Epithelial cell of proximal tubule (primary cell): Measurements from ENCODE around the gene PLS3. TPM values are rescaled to one million over a fixed set of nuclear protein-coding genes. Genes with fewer than 3 reads are reported as not detected.
"Not testable (repeated sequence)": the region's sequence is repeated elsewhere in the genome, so short reads cannot be mapped to it uniquely, and the experiment has no call there.

Experiments used
- DNase-seq: peaks from one replicate; pipeline ENCODE4 v3.0.0-alpha.2; 2011; ENCODE audit warnings: low read depth
- H3K4me3 ChIP-seq: 2 replicates; pipeline ENCODE4 v1.5.1; 2011; ENCODE audit warnings: low read depth, mild to moderate bottlenecking, low read length
- total RNA-seq: library from RNA; depleted of rRNA; stranded (reverse); fragments of >200 nt; gene quantifications from 2 replicates; pipeline ENCODE4 v1.2.3, GENCODE V29; 2015
- TF ChIP-seq, protein P1 (sequence below): conservative IDR thresholded peaks from 2 replicates; pipeline ENCODE4 v1.5.1; 2012; ENCODE audit warnings: low read depth, mild to moderate bottlenecking, low read length

PLS3 gene
- total RNA-seq, 1 donor from 2014 or later = 133 TPM

DNA sequence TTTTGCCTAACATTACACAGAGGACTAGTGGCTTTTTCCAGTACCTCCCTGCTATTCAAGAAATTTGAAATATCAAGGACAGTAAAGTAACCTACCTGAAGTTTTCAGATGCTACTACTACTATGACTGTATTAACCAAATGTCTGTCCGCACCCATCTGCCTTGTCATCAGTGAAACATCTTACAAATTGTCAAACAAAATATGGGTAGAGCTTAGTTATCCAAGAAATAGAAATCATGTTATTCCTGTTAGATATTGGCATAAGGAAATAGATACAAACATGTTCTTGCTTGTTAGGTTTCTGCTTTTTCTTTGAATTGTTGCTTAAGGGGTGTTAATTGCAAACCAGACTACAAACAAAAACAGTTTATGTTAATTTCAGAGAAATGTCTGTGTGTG, 63.9 kb downstream of the PLS3 start:
- DNase-seq = no peak
- no peak overlapping the region for H3K4me3 ChIP-seq
- TF ChIP-seq, protein P1, sequence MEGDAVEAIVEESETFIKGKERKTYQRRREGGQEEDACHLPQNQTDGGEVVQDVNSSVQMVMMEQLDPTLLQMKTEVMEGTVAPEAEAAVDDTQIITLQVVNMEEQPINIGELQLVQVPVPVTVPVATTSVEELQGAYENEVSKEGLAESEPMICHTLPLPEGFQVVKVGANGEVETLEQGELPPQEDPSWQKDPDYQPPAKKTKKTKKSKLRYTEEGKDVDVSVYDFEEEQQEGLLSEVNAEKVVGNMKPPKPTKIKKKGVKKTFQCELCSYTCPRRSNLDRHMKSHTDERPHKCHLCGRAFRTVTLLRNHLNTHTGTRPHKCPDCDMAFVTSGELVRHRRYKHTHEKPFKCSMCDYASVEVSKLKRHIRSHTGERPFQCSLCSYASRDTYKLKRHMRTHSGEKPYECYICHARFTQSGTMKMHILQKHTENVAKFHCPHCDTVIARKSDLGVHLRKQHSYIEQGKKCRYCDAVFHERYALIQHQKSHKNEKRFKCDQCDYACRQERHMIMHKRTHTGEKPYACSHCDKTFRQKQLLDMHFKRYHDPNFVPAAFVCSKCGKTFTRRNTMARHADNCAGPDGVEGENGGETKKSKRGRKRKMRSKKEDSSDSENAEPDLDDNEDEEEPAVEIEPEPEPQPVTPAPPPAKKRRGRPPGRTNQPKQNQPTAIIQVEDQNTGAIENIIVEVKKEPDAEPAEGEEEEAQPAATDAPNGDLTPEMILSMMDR = no peak

DNA sequence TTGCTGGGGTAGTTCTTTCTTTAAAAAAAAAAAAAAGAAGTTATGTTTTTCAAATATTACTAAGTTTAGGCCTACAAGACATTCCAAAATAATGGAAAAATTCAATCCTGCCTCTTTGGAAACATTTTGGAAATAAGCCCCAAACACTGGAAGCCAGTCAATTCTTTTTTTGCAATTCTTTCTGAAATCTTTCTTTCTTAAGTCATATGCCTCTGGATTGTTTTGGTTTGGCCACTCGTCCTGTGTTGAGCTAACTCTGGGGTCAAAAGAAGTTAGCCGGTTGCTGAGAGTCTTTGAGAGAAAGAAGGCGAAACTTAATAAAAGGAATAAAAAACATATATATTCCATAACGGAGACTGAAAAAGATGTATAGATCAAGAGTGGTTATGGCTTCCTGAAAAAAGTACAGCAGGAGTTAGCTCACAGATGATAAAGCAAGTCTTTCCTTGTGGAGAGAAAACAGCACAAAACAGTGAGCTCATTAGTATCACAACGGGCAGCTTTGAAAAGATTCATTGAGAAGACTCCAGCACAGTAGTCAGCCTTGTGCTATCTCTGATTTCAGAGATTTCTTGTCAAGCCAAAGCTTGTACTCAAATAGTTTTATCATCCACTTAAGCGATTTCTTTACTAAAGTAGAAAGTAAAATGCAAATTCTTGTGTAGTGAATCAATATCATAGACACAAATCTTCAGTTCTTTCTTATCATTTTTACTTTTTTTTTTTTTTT, 64.8 kb downstream of the PLS3 start:
- H3K4me3 ChIP-seq = no peak overlapping the region
- DNase-seq = no peak
- TF ChIP-seq, protein P1 = no peak

DNA sequence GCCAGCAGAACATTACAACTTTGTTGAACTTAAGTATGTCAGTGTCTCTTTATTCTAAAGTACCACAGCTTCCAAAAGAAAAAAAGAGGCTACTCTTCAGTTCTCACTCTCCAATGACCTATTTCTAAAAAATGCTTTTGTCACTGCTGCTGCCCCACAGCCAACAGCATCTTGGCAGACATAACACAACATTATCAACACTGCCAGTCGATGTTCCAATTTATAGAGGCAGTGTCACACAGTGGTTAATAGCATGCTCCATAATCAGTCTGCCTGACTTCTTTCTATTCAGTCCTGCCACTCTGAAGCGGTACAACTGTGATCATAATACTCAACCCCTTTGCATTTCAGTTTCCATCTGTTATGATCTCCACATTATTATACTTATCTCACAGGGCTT, 69.2 kb downstream of the PLS3 start:
- DNase-seq = no peak
- TF ChIP-seq, protein P1 = no peak
- no peak overlapping the region for H3K4me3 ChIP-seq

DNA sequence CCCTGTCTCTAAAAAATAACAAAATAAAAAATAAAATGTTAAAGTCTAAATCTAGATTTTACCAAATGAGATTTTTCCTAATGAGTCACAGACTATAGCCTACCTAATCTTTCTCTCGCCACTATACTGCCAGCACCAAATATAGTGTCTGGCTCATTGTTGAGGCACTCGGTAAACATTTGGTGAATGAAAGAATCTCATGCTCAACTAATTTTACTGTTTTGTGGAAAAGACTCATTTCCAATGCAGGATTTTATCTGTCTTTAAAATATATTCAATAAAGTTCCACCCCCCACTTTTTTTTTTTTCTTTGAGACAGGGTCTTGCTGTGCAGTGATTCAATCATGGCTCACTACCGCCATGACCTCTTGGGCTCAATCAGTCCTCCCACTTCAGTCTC, 71.5 kb downstream of the PLS3 start:
- no peak for DNase-seq
- H3K4me3 ChIP-seq = no peak overlapping the region
- TF ChIP-seq, protein P1 = no peak

DNA sequence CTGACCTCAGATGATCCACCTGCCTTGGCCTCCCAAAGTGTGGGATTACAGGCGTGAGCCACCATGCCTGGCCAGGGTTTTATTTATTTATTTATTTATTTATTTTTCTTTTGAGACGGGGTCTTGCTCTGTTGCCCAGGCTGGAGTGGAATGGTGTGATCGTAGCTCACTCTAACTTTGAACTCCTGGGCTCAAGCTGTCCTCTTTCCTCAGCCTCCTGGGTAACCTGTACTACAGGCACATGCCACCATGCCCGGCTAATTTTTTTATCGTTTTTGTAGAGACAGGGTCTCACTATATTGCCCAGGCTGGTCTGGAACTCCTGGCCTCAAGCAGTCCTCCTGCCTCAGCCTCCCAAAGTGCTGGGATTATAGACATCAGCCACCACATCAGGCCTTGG, 72.4 kb downstream of the PLS3 start:
- H3K4me3 ChIP-seq, DNase-seq: not testable (repeated sequence)

DNA sequence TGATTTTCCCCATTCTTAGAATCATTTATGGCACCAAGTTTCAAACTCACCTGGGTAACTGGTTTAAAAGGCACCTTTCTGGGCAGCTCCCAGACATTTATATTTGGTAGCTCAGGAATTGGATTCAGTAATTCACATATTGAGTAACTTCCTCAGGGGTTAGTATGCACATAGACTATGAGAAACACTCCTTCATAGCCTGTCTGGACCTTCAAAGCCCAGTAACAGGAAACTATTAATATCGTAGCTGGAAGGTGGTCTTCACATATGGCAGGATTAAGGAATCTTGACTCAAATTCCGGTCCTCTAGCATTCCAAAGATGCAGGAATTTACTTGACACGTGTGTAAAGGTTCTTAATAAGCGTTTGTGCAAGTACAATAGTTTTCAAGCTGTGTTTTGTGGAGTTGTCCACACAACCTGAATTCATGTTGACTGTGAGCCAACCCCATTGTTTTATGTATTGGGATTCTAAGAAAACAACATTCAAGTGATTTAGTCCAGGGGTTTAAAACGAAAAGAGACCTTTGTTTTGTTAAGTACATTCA, 78.4 kb downstream of the PLS3 start:
- H3K4me3 ChIP-seq = no peak overlapping the region
- no peak for DNase-seq
- TF ChIP-seq, protein P1 = no peak

DNA sequence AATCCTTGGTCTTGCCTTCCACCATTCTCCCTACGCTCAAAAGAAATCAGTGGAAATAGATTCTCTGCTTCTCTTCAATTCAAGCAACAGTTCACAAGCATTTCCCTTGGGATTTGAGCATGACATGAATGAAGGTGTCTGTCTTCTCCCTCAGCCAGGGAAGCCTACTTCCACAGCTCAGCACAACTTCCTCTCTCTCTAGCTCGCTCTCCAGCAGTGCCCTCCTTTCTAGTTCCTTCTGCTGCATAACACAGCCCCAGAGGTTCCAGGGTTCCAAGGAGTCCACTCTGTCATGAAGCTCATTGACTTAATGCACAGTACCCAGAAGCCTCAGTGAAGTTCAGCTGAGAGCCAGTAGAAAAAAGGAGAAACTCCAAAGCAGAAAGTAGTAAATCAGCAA, 81.3 kb downstream of the PLS3 start:
- DNase-seq = no peak
- TF ChIP-seq, protein P1 = no peak

More for the DNA sequence above, 81.3 kb downstream of the PLS3 start:
- no peak overlapping the region for H3K4me3 ChIP-seq
